CD4-positive, alpha-beta T cell treated with Interleukin-4 for 4 hours (primary cell): ENCODE results near the gene RIPOR3.
"Not testable (repeated sequence)": the region's sequence is repeated elsewhere in the genome, so short reads cannot be mapped to it uniquely, and the experiment has no call there.

Experiments used
- DNase-seq: peaks from one replicate; pipeline ENCODE4 v3.0.0-alpha.2; 2020

RIPOR3 gene

GRCh38 chr20:50585214-50585613 lies 106.1 kb downstream of the RIPOR3 start:
- no peak for DNase-seq

- no peak for DNase-seq
Observed at GRCh38 chr20:50584687-50585086, 106.7 kb downstream of the RIPOR3 start.

- DNase-seq: no peak
Observed at GRCh38 chr20:50583442-50584150, 107.7 kb downstream of the RIPOR3 start.

- no peak for DNase-seq
Observed at GRCh38 chr20:50582591-50583234, 108.6 kb downstream of the RIPOR3 start.

GRCh38 chr20:50582092-50582491 lies 109.2 kb downstream of the RIPOR3 start:
- DNase-seq: no peak

- no peak for DNase-seq
Observed at GRCh38 chr20:50580842-50581544, 110.3 kb downstream of the RIPOR3 start.

- DNase-seq: peak; percentile 46
Observed at GRCh38 chr20:50580016-50580747, 111.2 kb downstream of the RIPOR3 start.

GRCh38 chr20:50579511-50579910 lies 111.8 kb downstream of the RIPOR3 start:
- DNase-seq: no peak

GRCh38 chr20:50578778-50579165 lies 112.6 kb downstream of the RIPOR3 start:
- DNase-seq: no peak

- DNase-seq: no peak
Observed at GRCh38 chr20:50578061-50578777, 113.1 kb downstream of the RIPOR3 start.

- no peak for DNase-seq
Observed at GRCh38 chr20:50577175-50578018, 113.9 kb downstream of the RIPOR3 start.

GRCh38 chr20:50575865-50576720 lies 115.2 kb downstream of the RIPOR3 start:
- DNase-seq: peak; percentile 57

- DNase-seq: no peak
Observed at GRCh38 chr20:50574586-50574985, 116.8 kb downstream of the RIPOR3 start.

- DNase-seq: no peak
Observed at GRCh38 chr20:50574108-50574507, 117.2 kb downstream of the RIPOR3 start.

- no peak for DNase-seq
Observed at GRCh38 chr20:50572938-50573777, 118.2 kb downstream of the RIPOR3 start.

- DNase-seq: no peak
Observed at GRCh38 chr20:50571466-50571865, 119.9 kb downstream of the RIPOR3 start.

- peak; percentile 60 for DNase-seq
Observed at GRCh38 chr20:50569864-50570836, 121.2 kb downstream of the RIPOR3 start.

GRCh38 chr20:50569487-50569863 lies 121.9 kb downstream of the RIPOR3 start:
- DNase-seq: not testable (repeated sequence)
